Embryonic facial prominence (tissue), 1 donor: ENCODE data around the gene LSM12.
A peak's percentile ranks its signal among the peaks of the same experiment; 100 is the strongest.

Experiments used
- DNase-seq: peaks from one replicate; pipeline ENCODE4 v3.0.0-alpha.2; 2016; ENCODE audit errors: extremely low spot score

Gene LSM12

GRCh38 chr17:44095647-44096496, 29.4 kb upstream of the LSM12 start:
- peak; percentile 89 for DNase-seq

GRCh38 chr17:44095388-44095646, 28.8 kb upstream of the LSM12 start:
- DNase-seq = no peak

GRCh38 chr17:44094701-44095387, 28.4 kb upstream of the LSM12 start:
- no peak for DNase-seq

- no peak for DNase-seq
These were observed 26.9 kb upstream of the LSM12 start for GRCh38 chr17:44093231-44093900.

GRCh38 chr17:44092051-44092450, 25.6 kb upstream of the LSM12 start:
- no peak for DNase-seq

GRCh38 chr17:44091200-44091997, 24.9 kb upstream of the LSM12 start:
- DNase-seq = no peak

- DNase-seq = no peak
These were observed 21.8 kb upstream of the LSM12 start for GRCh38 chr17:44088254-44088653.

- no peak for DNase-seq
These were observed 20.8 kb upstream of the LSM12 start for GRCh38 chr17:44087319-44087718.

GRCh38 chr17:44086364-44087311, 20.2 kb upstream of the LSM12 start:
- DNase-seq = no peak

GRCh38 chr17:44085908-44086307, 19.4 kb upstream of the LSM12 start:
- DNase-seq = no peak

- DNase-seq = no peak
These were observed 18.4 kb upstream of the LSM12 start for GRCh38 chr17:44084921-44085320.

GRCh38 chr17:44084131-44084538, 17.7 kb upstream of the LSM12 start:
- no peak for DNase-seq

GRCh38 chr17:44083250-44083849, 16.9 kb upstream of the LSM12 start:
- no peak for DNase-seq

GRCh38 chr17:44082256-44082927, 15.9 kb upstream of the LSM12 start:
- DNase-seq = no peak

GRCh38 chr17:44081681-44082080, 15.2 kb upstream of the LSM12 start:
- no peak for DNase-seq

GRCh38 chr17:44079877-44080821, 13.7 kb upstream of the LSM12 start:
- DNase-seq = no peak

GRCh38 chr17:44078412-44078811, 11.9 kb upstream of the LSM12 start:
- no peak for DNase-seq

GRCh38 chr17:44077595-44077909, 11.1 kb upstream of the LSM12 start:
- DNase-seq = no peak
